Measurements from ENCODE around the gene GPR6. TPM values are rescaled to one million over a fixed set of nuclear protein-coding genes. Genes with fewer than 3 reads are reported as not detected.

Gene GPR6
- total and polyA plus RNA-seq, 2 of the 8 experiments (the other 6 are each of a cell fraction or from before 2014, with no cell fraction given): 0.18 to 0.37 TPM

GRCh38 chr6:109966299-109966698 is 11.8 kb upstream of the GPR6 start:
- H3K9me3 ChIP-seq (ENCODE audit: insufficient read depth in 2 of 2, low read depth in 1 of 2, low read length in 1 of 2): no peaks in the 10 kb centered on the region
- H4K91ac ChIP-seq (replicated peaks; ENCODE audit: insufficient read length, low read length): no peak overlapping the region
- no peak overlapping the region for H2BK12ac ChIP-seq (ENCODE audit: low read depth, low read length)
- CTCF ChIA-PET (ENCODE audit: partially characterized antibody): no interaction called here
- no peak overlapping the region for H3K9ac ChIP-seq (replicated peaks in 1 of 4; ENCODE audit: extremely low read depth in 1 of 4, low read depth in 3 of 4, low read length in 3 of 4)
- H2BK20ac ChIP-seq (ENCODE audit: low read length): no peak overlapping the region
- H3K79me2 ChIP-seq (ENCODE audit: control insufficient read depth in 1 of 2, insufficient read depth in 2 of 2, low read length in 2 of 2): no peaks in the 10 kb centered on the region
- H3K36me3 ChIP-seq (ENCODE audit: control insufficient read depth in 2 of 4, insufficient read depth in 4 of 4, low read length in 3 of 4): no peaks in the 10 kb centered on the region
- no peak overlapping the region for H3K18ac ChIP-seq (ENCODE audit: extremely low read depth, low read length)
- FAIRE-seq: no peak
- H4K8ac ChIP-seq (ENCODE audit: extremely low read depth, insufficient read depth, low read length): no peak overlapping the region
- POLR2A ChIA-PET (ENCODE audit: partially characterized antibody): no interaction called here
- DNase-seq (ENCODE audit: low read depth in 1 of 2, low spot score in 2 of 2): no peak
- H2BK5ac ChIP-seq (ENCODE audit: low read depth, low read length): no peak overlapping the region
- H2AK5ac ChIP-seq (ENCODE audit: low read depth, low read length): no peak overlapping the region
- no peak overlapping the region for H3K4me3 ChIP-seq (ENCODE audit: extremely low read depth in 1 of 4, insufficient read depth in 2 of 4, low read depth in 3 of 4, low read length in 4 of 4)
- H3K27ac ChIP-seq (ENCODE audit: low read depth, low read length): no peak overlapping the region
- H2BK120ac ChIP-seq (replicated peaks; ENCODE audit: low read depth, low read length): no peak overlapping the region
- H3K27me3 ChIP-seq (replicated peaks in 1 of 4; ENCODE audit: control insufficient read depth in 3 of 4, extremely low read depth in 1 of 4, insufficient read depth in 3 of 4, low read length in 3 of 4): no peaks in the 10 kb centered on the region; a peak in 3 of 7 replicates
- no peak overlapping the region for H4K5ac ChIP-seq (ENCODE audit: insufficient read length, low read depth, low read length)
- no peak overlapping the region for H2AFZ ChIP-seq (ENCODE audit: low read length)
- no peak overlapping the region for H3K4me2 ChIP-seq (ENCODE audit: insufficient read depth in 1 of 2, low read depth in 2 of 2, low read length in 2 of 2)
- no peak overlapping the region for H3K56ac ChIP-seq (replicated peaks; ENCODE audit: insufficient read length, low read depth, low read length)
- 93% methylated on average over 1 of the region's 1 CpG; no CpG with 5 or more reads in 1 of the 2 experiments for WGBS, 2 experiments (ENCODE audit: extremely low coverage in 1 of 2, insufficient coverage in 1 of 2, insufficient read length in 1 of 2, insufficient replicate concordance in 2 of 2, low coverage in 1 of 2, low lambda C conversion rate in 2 of 2, missing lambda C conversion rate in 1 of 2)
- H3K14ac ChIP-seq (ENCODE audit: insufficient read length): no peak overlapping the region
- H3K4me1 ChIP-seq (replicated peaks in 1 of 4; ENCODE audit: control insufficient read depth in 3 of 4, insufficient read depth in 4 of 4, low read length in 3 of 4): peaks cover 0 to 4% (median 0%) of the 10 kb centered on the region in 4 experiments; a peak in 1 of 7 replicates
- no peaks in the 10 kb centered on the region for H3K23me2 ChIP-seq (ENCODE audit: low read depth, low read length)
- H3K4ac ChIP-seq (replicated peaks; ENCODE audit: insufficient read length, low read depth, low read length): no peak overlapping the region
- H3K79me1 ChIP-seq (ENCODE audit: low read depth, low read length): no peaks in the 10 kb centered on the region
- H4K20me1 ChIP-seq (replicated peaks in 1 of 2; ENCODE audit: control insufficient read depth in 1 of 2, insufficient read depth in 2 of 2, low read length in 2 of 2): no peaks in the 10 kb centered on the region
- no peak overlapping the region; the same call in 1 of the 2 replicates for H2BK15ac ChIP-seq (ENCODE audit: low read length)
- H3K23ac ChIP-seq (ENCODE audit: insufficient read length): no peak overlapping the region
- TF ChIP-seq SRF (IDR thresholded peaks at IDR 0.05; ENCODE audit: low read depth, low read length) (no peak), CREB1 (IDR thresholded peaks at IDR 0.05) (no peak), JUND (IDR thresholded peaks at IDR 0.05; ENCODE audit: low read length) (no peak), JUN (IDR thresholded peaks at IDR 0.05; ENCODE audit: low read depth, low read length) (no peak), SAP30 (IDR thresholded peaks at IDR 0.05; ENCODE audit: insufficient read depth, insufficient replicate concordance, low read length) (no peak), TAF1 (IDR thresholded peaks at IDR 0.05; ENCODE audit: low read depth, low read length) (no peak), KDM1A (IDR thresholded peaks at IDR 0.05; ENCODE audit: borderline replicate concordance, low read length) (no peak), NANOG (IDR thresholded peaks at IDR 0.05; ENCODE audit: insufficient read depth, low read depth, low read length, poor library complexity, severe bottlenecking) (no peak), EP300 (IDR thresholded peaks at IDR 0.05; ENCODE audit: borderline replicate concordance in 1 of 2, low read depth in 2 of 2, low read length in 2 of 2) (no peak), YY1 (IDR thresholded peaks at IDR 0.05; ENCODE audit: low read depth, low read length) (no peak), SP1 (IDR thresholded peaks at IDR 0.05; ENCODE audit: low read depth, low read length) (no peak), MAX (IDR thresholded peaks at IDR 0.05) (no peak), EZH2 (IDR thresholded peaks at IDR 0.05; ENCODE audit: low read depth, low read length, severe bottlenecking) (no peak), CTBP2 (IDR thresholded peaks at IDR 0.05; ENCODE audit: borderline replicate concordance, insufficient read depth, insufficient read length, low read length) (no peak), POLR2AphosphoS5 (IDR thresholded peaks at IDR 0.05; ENCODE audit: low read depth, low read length) (no peak)

Measured in H1 (cell line).